22Rv1 (cell line): ENCODE measurements around the gene ARHGAP10.

Source experiments
- H3K27ac ChIP-seq: fragments of 450-650 bp; 2 replicates; pipeline ENCODE4 v1.5.1; 2017
- CTCF ChIP-seq: fragments of 450-650 bp; IDR thresholded peaks from 2 replicates; pipeline ENCODE4 v1.5.1; 2017; ENCODE audit warnings: mild to moderate bottlenecking
- ZFX ChIP-seq: fragments of 450-650 bp; IDR thresholded peaks from 2 replicates; pipeline ENCODE4 v1.6.1; 2017; ENCODE audit warnings: antibody characterized with exemption, borderline replicate concordance

The ARHGAP10 gene

GRCh38 chr4:148061141-148061481 is 329.2 kb downstream of the ARHGAP10 start:
- no peak overlapping the region for H3K27ac ChIP-seq
- TF ChIP-seq ZFX (no peak), CTCF (no peak)

- no peak for TF ChIP-seq CTCF
- no peak for TF ChIP-seq ZFX
Observed at GRCh38 chr4:148061795-148062194, 329.9 kb downstream of the ARHGAP10 start.

GRCh38 chr4:148062301-148062950 is 330.5 kb downstream of the ARHGAP10 start:
- TF ChIP-seq CTCF (no peak), ZFX (no peak)

More at GRCh38 chr4:148061795-148062194, 329.9 kb downstream of the ARHGAP10 start:
- H3K27ac ChIP-seq = no peak overlapping the region

GRCh38 chr4:148064451-148064850 is 332.6 kb downstream of the ARHGAP10 start:
- TF ChIP-seq ZFX (no peak), CTCF (no peak)
- no peak overlapping the region for H3K27ac ChIP-seq

More at GRCh38 chr4:148062301-148062950, 330.5 kb downstream of the ARHGAP10 start:
- no peak overlapping the region for H3K27ac ChIP-seq

- TF ChIP-seq CTCF (no peak), ZFX (no peak)
- no peak overlapping the region for H3K27ac ChIP-seq
Observed at GRCh38 chr4:148065075-148065474, 333.2 kb downstream of the ARHGAP10 start.

GRCh38 chr4:148067301-148067916 is 335.5 kb downstream of the ARHGAP10 start:
- H3K27ac ChIP-seq = no peak overlapping the region
- no peak for TF ChIP-seq ZFX
- no peak for TF ChIP-seq CTCF
